Stimulated activated naive CD8-positive, alpha-beta T cell treated with anti-CD3 and anti-CD28 coated beads, Interleukin-15, amount 100 ng/mL, for 72 hours (primary cell): Measurements from ENCODE around the gene ZNF777.
"Not testable (repeated sequence)": the region's sequence is repeated elsewhere in the genome, so short reads cannot be mapped to it uniquely, and the experiment has no call there.

Experiments used
- ATAC-seq: fragments of 150-1000 bp; cut with Tn5 transposase; 2 replicates; pipeline ENCODE4 v1.10.0; 2021; ENCODE audit warnings: mild to moderate bottlenecking, moderate library complexity
- DNase-seq, 2 donors: peaks; one replicate each; pipeline ENCODE4 v3.0.0; 2021 to 2022
- H3K27ac Mint-ChIP-seq, 2 donors: one replicate each; pipeline ENCODE4 v1.8.0; 2022; ENCODE audit warnings: mild to moderate bottlenecking in 2 of 2, mixed read lengths in 2 of 2, moderate library complexity in 2 of 2
- H3K27me3 Mint-ChIP-seq: one replicate; pipeline ENCODE4 v1.8.0; 2022; ENCODE audit warnings: mixed read lengths
- H3K4me1 Mint-ChIP-seq: one replicate; pipeline ENCODE4 v1.8.0; 2022; ENCODE audit warnings: mild to moderate bottlenecking, mixed read lengths
- H3K4me3 Mint-ChIP-seq, 2 donors: one replicate each; pipeline ENCODE4 v1.8.0; 2022; ENCODE audit warnings: mild to moderate bottlenecking in 2 of 2, mixed read lengths in 2 of 2, moderate library complexity in 1 of 2
- H3K9me3 Mint-ChIP-seq, 2 donors: one replicate each; pipeline ENCODE4 v1.8.0; 2022; ENCODE audit warnings: mixed read lengths in 2 of 2

ZNF777 gene

DNA sequence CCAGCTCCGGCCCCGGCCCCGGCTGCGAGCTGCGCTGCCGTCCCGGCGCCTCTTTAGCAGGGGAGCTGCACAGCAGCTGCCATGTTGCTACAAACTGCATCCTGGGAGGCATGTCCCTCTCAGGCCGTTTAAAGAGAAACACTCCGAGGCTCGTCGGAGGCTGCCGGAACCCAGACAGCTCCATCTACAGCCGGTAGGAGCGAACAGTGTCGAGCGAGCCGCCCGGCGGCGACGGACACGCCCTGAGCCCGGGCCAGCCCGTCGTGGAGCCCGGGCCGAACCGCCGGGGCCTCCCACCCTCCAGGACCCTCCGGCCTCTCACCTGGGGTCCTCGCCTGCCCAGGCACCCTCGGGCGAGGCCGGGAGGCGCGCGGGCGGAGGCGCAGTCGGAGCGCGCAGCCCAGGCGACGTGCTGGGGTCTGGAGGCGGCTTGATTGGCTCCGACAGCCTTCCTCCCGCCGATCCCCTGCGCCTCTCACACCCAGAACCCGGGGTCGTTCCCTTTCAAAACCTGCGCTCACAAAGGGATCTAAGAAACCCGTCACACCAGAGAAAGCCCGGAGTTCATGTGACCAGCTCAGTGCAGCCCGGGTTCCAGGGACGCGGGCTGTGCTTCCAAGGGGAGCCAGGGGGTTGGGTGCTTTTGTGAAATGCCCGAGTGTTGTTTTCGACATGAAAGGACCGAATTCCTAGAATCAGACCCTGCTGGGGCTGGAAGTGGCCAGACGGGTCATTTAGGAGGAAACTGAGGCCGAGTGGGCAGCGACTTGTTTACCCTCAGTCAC is at the start of gene ZNF777:
Gene ZNF777, minus strand, starts transcription at position 570 of the 785 bp plus-strand sequence. CDS start 5,040 bp downstream, outside the sequence.
- Mint-ChIP-seq H3K27ac (peak within 1 kb of the TSS; percentile 51 to 66), H3K4me3 (peak within 1 kb of the TSS; percentile 71 to 86), H3K27me3 (peaks cover 16% of the 10 kb centered on the region), H3K9me3 (no peaks in the 10 kb centered on the region), H3K4me1 (peaks cover 27% of the 10 kb centered on the region)
- ATAC-seq = peak; percentile 97
- peak; percentile 83 to 88 for DNase-seq

DNA sequence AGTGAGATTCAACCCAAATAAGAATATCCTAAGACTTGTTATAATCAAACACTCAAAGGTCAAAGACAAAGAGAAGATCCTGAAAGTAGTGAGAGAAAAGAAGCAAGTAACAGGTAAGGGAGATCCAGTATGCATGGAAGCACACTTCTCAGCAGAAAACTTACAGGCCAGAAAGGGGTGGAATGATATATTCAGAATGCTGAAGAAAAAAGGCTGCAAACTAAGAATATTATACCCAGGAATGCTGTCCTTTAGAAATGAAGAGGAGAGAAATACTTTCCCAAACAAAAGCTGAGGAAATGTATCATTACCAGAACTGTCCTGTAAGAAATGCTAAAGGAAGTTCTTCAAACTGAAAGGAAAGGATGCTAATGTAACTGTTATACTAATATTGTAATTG is 49.4 kb upstream of the ZNF777 start:
- DNase-seq (no peak), ATAC-seq (no peak)
- no peaks in the 10 kb centered on the region for H3K4me1 Mint-ChIP-seq
- H3K9me3 Mint-ChIP-seq = peaks cover 42 to 77% of the 10 kb centered on the region in 2 donors
- no peaks in the 10 kb centered on the region for H3K27me3 Mint-ChIP-seq
- no peak overlapping the region for H3K4me3 Mint-ChIP-seq
- H3K27ac Mint-ChIP-seq = no peak overlapping the region

DNA sequence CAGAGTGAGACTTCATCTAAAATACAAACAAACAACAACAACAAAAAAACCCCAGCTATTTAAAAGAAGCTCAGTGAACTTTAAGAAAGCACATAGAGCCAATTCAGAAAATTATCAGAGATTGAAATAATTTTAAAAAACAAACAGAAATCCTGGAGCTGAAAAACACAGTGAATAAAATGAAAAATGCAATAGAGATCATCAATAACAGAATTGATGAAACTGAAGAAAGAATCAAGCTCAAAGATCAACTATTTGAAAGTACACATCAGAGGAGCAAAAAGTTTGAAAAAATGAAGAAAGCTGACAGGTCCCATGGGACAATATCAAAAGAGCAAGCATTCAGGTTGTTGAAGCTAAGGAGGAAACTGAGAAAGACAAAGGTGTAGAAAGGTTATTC is 48.9 kb upstream of the ZNF777 start:
- Mint-ChIP-seq H3K9me3 (peaks cover 43 to 77% of the 10 kb centered on the region in 2 donors), H3K4me3 (no peak overlapping the region), H3K27ac (no peak overlapping the region), H3K4me1 (no peaks in the 10 kb centered on the region), H3K27me3 (no peaks in the 10 kb centered on the region)
- DNase-seq (no peak), ATAC-seq (no peak)

- Mint-ChIP-seq H3K27ac (no peak overlapping the region), H3K4me1 (peaks cover 3% of the 10 kb centered on the region), H3K4me3 (no peak overlapping the region), H3K27me3 (no peaks in the 10 kb centered on the region), H3K9me3 (peaks cover 37 to 38% of the 10 kb centered on the region in 2 donors)
- no peak for ATAC-seq
- no peak for DNase-seq
These were observed 44.7 kb upstream of the ZNF777 start for GRCh38 chr7:149505551-149505950.

GRCh38 chr7:149501651-149502050 is 40.8 kb upstream of the ZNF777 start:
- Mint-ChIP-seq H3K4me1 (peaks cover 18% of the 10 kb centered on the region), H3K27ac (no peak overlapping the region), H3K9me3 (peaks cover 18 to 20% of the 10 kb centered on the region in 2 donors), H3K4me3 (no peak overlapping the region), H3K27me3 (no peaks in the 10 kb centered on the region)
- ATAC-seq (no peak), DNase-seq (no peak)

DNA sequence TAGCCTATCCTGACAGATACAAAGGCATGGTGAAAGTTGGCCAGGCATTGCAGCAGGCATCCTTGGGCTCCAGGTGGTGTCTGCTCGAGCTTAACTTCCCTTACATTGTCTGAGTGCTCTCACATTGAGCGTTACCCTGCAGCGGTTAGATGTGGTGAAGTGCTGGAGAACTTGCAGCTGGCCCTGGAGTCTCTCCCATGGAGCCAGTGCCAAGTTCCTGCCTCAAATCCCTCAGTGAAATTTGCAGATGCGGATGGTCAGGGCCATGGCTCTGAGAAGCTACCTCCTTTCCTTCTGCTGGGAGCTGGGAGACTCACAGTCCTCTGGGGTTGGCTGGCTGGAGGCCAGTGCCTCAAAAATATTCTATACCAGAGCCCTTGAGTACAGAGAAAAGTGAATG is 40.0 kb upstream of the ZNF777 start:
- DNase-seq (no peak), ATAC-seq (no peak)
- peaks cover 12 to 16% of the 10 kb centered on the region in 2 donors for H3K9me3 Mint-ChIP-seq
- H3K27ac Mint-ChIP-seq = no peak overlapping the region
- no peak overlapping the region for H3K4me3 Mint-ChIP-seq
- H3K4me1 Mint-ChIP-seq = peaks cover 25% of the 10 kb centered on the region
- no peaks in the 10 kb centered on the region for H3K27me3 Mint-ChIP-seq

GRCh38 chr7:149500201-149500600 is 39.3 kb upstream of the ZNF777 start:
- H3K4me1 Mint-ChIP-seq = peaks cover 32% of the 10 kb centered on the region
- peaks cover 5 to 10% of the 10 kb centered on the region in 2 donors for H3K9me3 Mint-ChIP-seq
- ATAC-seq (no peak), DNase-seq (no peak)
- H3K27me3 Mint-ChIP-seq = no peaks in the 10 kb centered on the region
- peak overlapping the region in 1 of 2 donors; percentile 29 for H3K27ac Mint-ChIP-seq
- no peak overlapping the region for H3K4me3 Mint-ChIP-seq

- Mint-ChIP-seq H3K9me3 (no peaks in the 10 kb centered on the region), H3K4me3 (no peak overlapping the region), H3K27ac (no peak overlapping the region), H3K27me3 (no peaks in the 10 kb centered on the region), H3K4me1 (peaks cover 42% of the 10 kb centered on the region)
- ATAC-seq (no peak), DNase-seq (no peak)
These were observed 37.9 kb upstream of the ZNF777 start for GRCh38 chr7:149498811-149499210.

GRCh38 chr7:149497467-149498261 is 36.8 kb upstream of the ZNF777 start, which contains the start of gene ZNF746:
TSS of gene ZNF746 (minus strand) at chr7:149497809. CDS start at chr7:149497536, 273 bp downstream.
- Mint-ChIP-seq H3K9me3 (no peaks in the 10 kb centered on the region), H3K4me3 (peak within 1 kb of the TSS; percentile 92 to 99), H3K4me1 (peaks cover 42% of the 10 kb centered on the region), H3K27ac (peak within 1 kb of the TSS; percentile 95 to 99), H3K27me3 (no peaks in the 10 kb centered on the region)
- ATAC-seq (peak; percentile 94), DNase-seq (peak; percentile 85 to 86)

GRCh38 chr7:149496642-149497391 is 36.0 kb upstream of the ZNF777 start:
- Mint-ChIP-seq H3K9me3 (no peaks in the 10 kb centered on the region), H3K27me3 (no peaks in the 10 kb centered on the region), H3K4me3 (peak overlapping the region; percentile 92 to 99)

DNA sequence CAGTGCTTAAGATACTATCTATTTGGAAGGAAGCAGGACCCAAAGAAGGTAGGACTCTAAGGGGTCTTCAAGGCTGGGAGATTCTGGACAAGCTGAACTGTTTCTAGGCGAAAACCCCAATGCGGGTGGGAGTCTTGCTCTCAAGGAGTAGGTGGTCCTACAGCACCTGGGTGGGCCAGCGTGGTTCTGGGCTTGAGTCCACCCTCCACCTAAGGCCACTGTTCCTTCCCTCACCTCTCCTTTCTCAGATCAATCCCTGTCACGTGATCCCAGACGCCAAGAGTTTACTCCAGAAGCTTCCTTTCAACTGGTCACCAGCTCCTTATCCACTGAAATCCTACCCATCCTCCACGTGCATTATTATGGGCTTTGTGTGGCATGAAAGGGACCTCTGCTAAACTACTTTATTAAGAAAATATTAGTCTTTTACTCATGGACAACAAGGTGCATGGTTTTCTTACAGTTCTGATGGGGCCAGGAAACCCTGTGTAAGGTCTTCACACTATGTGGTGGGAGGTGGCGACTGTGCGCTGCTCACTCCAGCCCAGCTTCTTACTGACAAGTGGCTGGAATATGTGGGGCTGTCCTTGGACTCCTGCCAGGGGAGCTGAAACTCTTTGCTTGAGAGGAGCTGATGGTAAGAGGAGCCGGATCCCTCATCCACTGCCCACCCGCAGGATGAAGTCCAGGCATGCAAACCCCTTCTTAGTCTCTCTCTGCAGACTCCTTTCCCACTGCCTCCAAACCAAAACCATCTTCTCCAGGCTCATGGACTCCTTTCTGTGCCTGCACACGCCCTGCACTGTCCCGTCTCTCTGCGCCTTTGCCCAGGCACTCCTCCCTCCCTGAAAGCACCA is 35.2 kb upstream of the ZNF777 start:
- no peak for DNase-seq
- ATAC-seq = no peak
- Mint-ChIP-seq H3K27ac (peak overlapping the region; percentile 95 to 99), H3K4me1 (peaks cover 42% of the 10 kb centered on the region), H3K9me3 (no peaks in the 10 kb centered on the region), H3K4me3 (peak overlapping the region; percentile 92 to 99), H3K27me3 (no peaks in the 10 kb centered on the region)

More at GRCh38 chr7:149496642-149497391, 36.0 kb upstream of the ZNF777 start:
- peak; percentile 42 to 51 for DNase-seq
- peaks cover 42% of the 10 kb centered on the region for H3K4me1 Mint-ChIP-seq
- peak overlapping the region; percentile 95 to 99 for H3K27ac Mint-ChIP-seq
- ATAC-seq = peak; percentile 49

DNA sequence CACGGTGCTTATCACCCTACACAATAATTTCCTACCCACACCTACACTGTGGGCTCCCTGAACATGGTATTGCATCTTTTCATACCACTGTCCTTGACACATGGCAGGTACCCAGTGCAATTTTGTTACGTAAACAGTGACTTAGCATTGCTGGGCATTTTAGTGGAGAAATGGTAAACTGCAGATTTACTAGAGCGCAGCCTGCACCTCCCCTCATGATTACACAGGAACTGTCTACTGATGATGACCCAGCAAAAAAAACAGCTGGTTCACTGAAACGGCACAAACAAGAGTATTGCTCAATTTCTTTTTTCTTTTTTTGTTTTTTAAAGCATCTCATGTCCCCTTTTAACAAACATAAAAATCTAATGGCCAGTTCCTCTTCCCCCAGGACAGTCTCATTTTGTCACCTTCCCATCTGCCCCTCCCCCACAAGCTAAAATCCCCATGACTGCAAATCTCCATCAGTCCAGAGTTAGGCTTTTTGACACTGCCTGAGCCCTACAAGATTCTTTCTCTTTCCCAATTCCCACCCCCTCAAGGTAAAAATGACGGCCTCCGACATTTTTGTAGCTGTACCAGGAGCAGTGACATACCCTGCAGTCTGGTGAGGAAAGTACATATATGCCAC is 34.0 kb upstream of the ZNF777 start:
- ATAC-seq (no peak), DNase-seq (no peak)
- no peaks in the 10 kb centered on the region for H3K27me3 Mint-ChIP-seq
- H3K4me1 Mint-ChIP-seq = peaks cover 35% of the 10 kb centered on the region
- no peaks in the 10 kb centered on the region for H3K9me3 Mint-ChIP-seq
- no peak overlapping the region for H3K4me3 Mint-ChIP-seq
- H3K27ac Mint-ChIP-seq = peak overlapping the region; percentile 50 to 87

DNA sequence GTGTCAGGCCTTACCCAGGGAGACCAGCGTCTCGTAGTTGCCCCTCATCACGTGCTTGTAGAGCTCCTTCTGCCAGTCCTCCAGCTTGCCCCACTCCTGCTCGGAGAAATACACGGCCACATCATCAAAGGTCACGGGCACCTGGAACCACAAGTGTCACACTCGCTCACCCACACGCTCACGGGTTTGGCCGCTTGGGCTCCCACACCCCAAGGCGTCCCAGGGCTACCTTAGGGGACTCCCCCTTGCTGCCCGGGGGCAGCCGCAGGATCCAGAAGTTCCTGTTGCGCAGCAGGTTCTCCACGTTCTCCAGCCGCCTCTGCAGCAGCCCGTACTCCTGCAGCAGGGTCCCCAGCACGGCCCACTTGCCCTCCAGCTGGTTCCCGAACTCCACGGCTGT is 33.1 kb upstream of the ZNF777 start:
- H3K27me3 Mint-ChIP-seq, DNase-seq, H3K27ac Mint-ChIP-seq, ATAC-seq, H3K4me3 Mint-ChIP-seq, H3K9me3 Mint-ChIP-seq: not testable (repeated sequence)
- peaks cover 38% of the 10 kb centered on the region for H3K4me1 Mint-ChIP-seq

- Mint-ChIP-seq H3K4me1 (peaks cover 38% of the 10 kb centered on the region), H3K4me3 (no peak overlapping the region), H3K27ac (peak overlapping the region in 1 of 2 donors; percentile 48), H3K9me3 (no peaks in the 10 kb centered on the region), H3K27me3 (no peaks in the 10 kb centered on the region)
- DNase-seq (no peak), ATAC-seq (no peak)
These were observed 32.5 kb upstream of the ZNF777 start for GRCh38 chr7:149493366-149493765.
